WTC11 (cell line): ENCODE results near the gene C11orf87. TPM values are rescaled to one million over a fixed set of nuclear protein-coding genes. Genes with fewer than 3 reads are reported as not detected.

Experiments used
- ATAC-seq: fragments of 200-7000 bp; cut with Tn5 transposase; 2 replicates; pipeline ENCODE4 v1.10.0; 2021; ENCODE audit warnings: mild to moderate bottlenecking, moderate library complexity
- Bru-seq: library from RNA; stranded (reverse); fragments of 400-500 nt; gene quantifications from one replicate; lab custom pipeline; 2021; lab: Mats Ljungman, UMichigan
- CTCF ChIA-PET: fragments of 300-600 bp; sonication (Branson Sonifier 250); formaldehyde crosslinking; loops from one replicate; lab custom pipeline; 2021; ENCODE audit warnings: antibody characterized with exemption; lab: Charles Lee
- POLR2A ChIA-PET: fragments of 350-600 bp; sonication (Branson Sonifier 250); formaldehyde crosslinking; loops from one replicate; lab custom pipeline; 2021; ENCODE audit warnings: antibody characterized with exemption; lab: Charles Lee
- DNase-seq: peaks from one replicate; pipeline ENCODE4 v3.0.0; 2021; ENCODE audit warnings: low spot score
- H3K27ac Mint-ChIP-seq: 2 replicates; pipeline ENCODE4 v1.8.0; 2021; ENCODE audit warnings: mixed read lengths
- H3K27me3 Mint-ChIP-seq: 2 replicates; pipeline ENCODE4 v1.8.0; 2021; ENCODE audit warnings: low read depth, mild to moderate bottlenecking, moderate library complexity, mixed read lengths
- H3K36me3 Mint-ChIP-seq: 2 replicates; pipeline ENCODE4 v1.8.0; 2021; ENCODE audit warnings: mixed read lengths
- H3K4me1 Mint-ChIP-seq: 2 replicates; pipeline ENCODE4 v1.8.0; 2022; ENCODE audit warnings: mixed read lengths
- H3K4me3 Mint-ChIP-seq: 2 replicates; pipeline ENCODE4 v1.8.0; 2021; ENCODE audit warnings: mild to moderate bottlenecking, moderate library complexity, mixed read lengths
- H3K9me3 Mint-ChIP-seq: 2 replicates; pipeline ENCODE4 v1.8.0; 2021; ENCODE audit warnings: mixed read lengths
- EMX1 ChIP-seq: fragments of 250-450 bp; sonication (Bioruptor Pico); IDR thresholded peaks from 2 replicates; pipeline ENCODE4 v1.8.0; 2021; ENCODE audit warnings: mild to moderate bottlenecking
- FOXJ3 ChIP-seq: sonication (generic); formaldehyde crosslinking; IDR thresholded peaks from 2 replicates; pipeline ENCODE4 v1.9.0; 2021; ENCODE audit warnings: missing genetic modification reagents, mild to moderate bottlenecking, borderline replicate concordance
- GRHL2 ChIP-seq: fragments of 250-450 bp; sonication (Bioruptor Pico); IDR thresholded peaks from 2 replicates; pipeline ENCODE4 v1.8.0; 2022; ENCODE audit warnings: mild to moderate bottlenecking, moderate library complexity; ENCODE audit not compliant: insufficient replicate concordance, severe bottlenecking
- IRF2 ChIP-seq: sonication (generic); formaldehyde crosslinking; IDR thresholded peaks from 2 replicates; pipeline ENCODE4 v1.8.0; 2022; ENCODE audit warnings: low read depth, missing genetic modification reagents, borderline replicate concordance
- JAZF1 ChIP-seq: fragments of 250-450 bp; sonication (Bioruptor Pico); IDR thresholded peaks from 2 replicates; pipeline ENCODE4 v1.9.0; 2021; ENCODE audit warnings: moderate library complexity, mild to moderate bottlenecking, inconsistent platforms
- NFATC4 ChIP-seq: fragments of 250-450 bp; sonication (Bioruptor Pico); IDR thresholded peaks from 2 replicates; pipeline ENCODE4 v1.9.0; 2021; ENCODE audit warnings: mild to moderate bottlenecking
- NR2C2 ChIP-seq: sonication (generic); formaldehyde crosslinking; IDR thresholded peaks from 2 replicates; pipeline ENCODE4 v1.8.0; 2022; ENCODE audit warnings: mild to moderate bottlenecking, missing genetic modification reagents
- OVOL2 ChIP-seq: fragments of 250-450 bp; sonication (Bioruptor Pico); IDR thresholded peaks from 2 replicates; pipeline ENCODE4 v1.9.0; 2021; ENCODE audit warnings: mild to moderate bottlenecking, borderline replicate concordance
- PRRX2 ChIP-seq: fragments of 250-450 bp; sonication (Bioruptor Pico); IDR thresholded peaks from 2 replicates; pipeline ENCODE4 v1.8.0; 2021; ENCODE audit warnings: mild to moderate bottlenecking
- RELA ChIP-seq: sonication (generic); formaldehyde crosslinking; IDR thresholded peaks from 2 replicates; pipeline ENCODE4 v1.8.1; 2022; ENCODE audit warnings: missing genetic modification reagents, mild to moderate bottlenecking, borderline replicate concordance
- RORB ChIP-seq: fragments of 250-450 bp; sonication (Bioruptor Pico); IDR thresholded peaks from 2 replicates; pipeline ENCODE4 v1.9.0; 2021; ENCODE audit warnings: mild to moderate bottlenecking
- ZNF138 ChIP-seq: sonication (generic); formaldehyde crosslinking; conservative IDR thresholded peaks from 2 replicates; pipeline ENCODE4 v1.8.1; 2022; ENCODE audit warnings: mild to moderate bottlenecking, moderate library complexity, missing genetic modification reagents
- ZNF232 ChIP-seq: sonication (generic); formaldehyde crosslinking; IDR thresholded peaks from 2 replicates; pipeline ENCODE4 v1.8.0; 2022; ENCODE audit warnings: mild to moderate bottlenecking, missing genetic modification reagents
- ZNF396 ChIP-seq: fragments of 250-450 bp; sonication (Bioruptor Pico); IDR thresholded peaks from 2 replicates; pipeline ENCODE4 v1.8.0; 2021; ENCODE audit warnings: mild to moderate bottlenecking, moderate library complexity, borderline replicate concordance
- long read RNA-seq, 3 experiments: library from RNA in 1 of 3; library from capped mRNA in 1 of 3; library from polyadenylated mRNA in 1 of 3; unstranded in 2 of 3; stranded (forward) in 1 of 3; transcript quantifications; one replicate each; pipeline ENCODE4 v2.0.0, GENCODE V29; 2021
- total RNA-seq: library from RNA; stranded (reverse); gene quantifications from 3 replicates; pipeline ENCODE4 v1.2.3, GENCODE V29; 2021
- TF ChIP-seq, protein P1 (sequence below): sonication (generic); formaldehyde crosslinking; IDR thresholded peaks from 2 replicates; pipeline ENCODE4 v1.8.1; 2022; ENCODE audit warnings: mild to moderate bottlenecking, moderate library complexity, missing genetic modification reagents
- TF ChIP-seq, protein P2 (sequence below): fragments of 250-450 bp; sonication (Bioruptor Pico); IDR thresholded peaks from 2 replicates; pipeline ENCODE4 v2.1.2; 2022; ENCODE audit warnings: mild to moderate bottlenecking, moderate library complexity
- TF ChIP-seq, protein P3 (sequence below): sonication (generic); formaldehyde crosslinking; IDR thresholded peaks from 2 replicates; pipeline ENCODE4 v1.8.1; 2022; ENCODE audit warnings: low read depth, mild to moderate bottlenecking, moderate library complexity, missing genetic modification reagents, borderline replicate concordance
- TF ChIP-seq, protein P4 (sequence below): fragments of 250-450 bp; sonication (Bioruptor Pico); IDR thresholded peaks from 2 replicates; pipeline ENCODE4 v1.8.0; 2021; ENCODE audit warnings: mild to moderate bottlenecking
- TF ChIP-seq, protein P5 (sequence below): sonication (generic); formaldehyde crosslinking; IDR thresholded peaks from 2 replicates; pipeline ENCODE4 v1.8.0; 2022; ENCODE audit warnings: mild to moderate bottlenecking, missing genetic modification reagents
- TF ChIP-seq, protein P6 (sequence below): sonication (generic); formaldehyde crosslinking; IDR thresholded peaks from 2 replicates; pipeline ENCODE4 v1.8.0; 2023; ENCODE audit warnings: missing genetic modification reagents, mild to moderate bottlenecking, borderline replicate concordance

Gene C11orf87
- total RNA-seq (0.20 to 0.25 TPM (median 0.23 TPM) in 3 replicates), Bru-seq, nascent RNA (percentile 33 among the genes with signal in this experiment)
- long read RNA-seq, experiment 1, full-length matches to known transcripts: 2 of 3 reads
- long read RNA-seq, experiment 1, partial matches to known transcripts: 0 of 3 reads
- long read RNA-seq, experiment 1, other reads (novel, unspliced or antisense): 1 of 3 reads
- long read RNA-seq, experiment 2: 0 reads
- long read RNA-seq, experiment 3: 0 reads

DNA sequence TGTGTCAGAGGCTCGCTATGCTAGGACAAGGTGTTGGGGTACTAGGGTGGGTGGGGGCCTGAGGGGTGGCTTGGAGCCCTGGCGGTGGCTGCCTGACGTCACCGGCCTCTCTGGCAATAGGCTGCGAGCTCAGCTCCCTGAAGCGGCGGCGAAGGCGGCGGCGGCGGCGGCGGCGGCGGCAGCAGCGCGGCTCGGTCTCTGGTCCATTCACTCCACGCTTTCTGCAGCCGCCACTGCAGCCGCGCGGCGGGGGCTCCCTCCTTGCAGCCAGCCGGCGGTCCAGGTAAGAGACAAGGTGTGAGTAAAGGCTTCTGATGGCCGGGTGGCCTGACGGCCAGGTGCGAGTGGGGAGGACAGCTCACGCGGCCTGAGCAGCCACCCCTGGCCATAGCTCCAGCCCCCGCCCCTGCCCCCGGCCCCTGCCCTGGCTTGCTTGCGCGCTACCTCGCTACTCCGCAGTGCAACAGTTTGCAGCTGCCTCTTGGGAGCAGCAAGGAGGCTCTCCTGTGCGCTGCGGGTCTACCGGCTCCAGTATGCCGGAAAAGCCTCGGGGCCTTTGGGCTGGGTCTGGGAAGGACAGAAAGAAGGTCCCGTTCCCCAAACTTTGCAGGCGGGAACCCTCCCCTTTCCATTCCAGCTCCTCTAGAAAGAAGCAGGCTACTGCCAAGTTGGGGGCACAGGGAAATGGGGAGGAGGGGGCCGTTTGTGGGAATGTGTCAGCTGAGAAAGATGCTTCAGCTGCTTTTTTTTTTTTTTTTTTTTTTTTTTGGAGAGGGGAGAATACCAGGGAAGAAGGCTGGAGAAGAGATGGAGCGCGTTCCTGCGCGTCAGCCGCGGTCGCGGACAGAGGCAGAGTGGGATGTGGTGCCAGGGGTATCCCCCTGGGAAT is at the start of gene C11orf87:
Gene C11orf87 (plus strand): TSS at position 210 of the 889 bp plus-strand sequence. CDS start 1,444 bp downstream, outside the sequence.
- Mint-ChIP-seq H3K4me1 (peaks cover 12% of the 10 kb centered on the region; the same call in 1 of the 2 replicates), H3K4me3 (peak within 1 kb of the TSS; percentile 76), H3K9me3 (no peaks in the 10 kb centered on the region), H3K27ac (no peak within 1 kb of the TSS), H3K36me3 (no peaks in the 10 kb centered on the region), H3K27me3 (peaks cover 50% of the 10 kb centered on the region)
- ATAC-seq: peak; percentile 81
- peak; percentile 72 for DNase-seq
- ChIA-PET CTCF (interaction anchor here (0.6 to 1.5 kb wide), 6 partner anchors 10 to 631 kb away, joined by 3 to 6 read pairs (median 3); no protein-coding TSS in a partner anchor), POLR2A (interaction anchor here (0.8 kb wide), 1 partner anchor 43 kb away, joined by 5 read pairs; no protein-coding TSS in a partner anchor)
- TF ChIP-seq, protein P1, sequence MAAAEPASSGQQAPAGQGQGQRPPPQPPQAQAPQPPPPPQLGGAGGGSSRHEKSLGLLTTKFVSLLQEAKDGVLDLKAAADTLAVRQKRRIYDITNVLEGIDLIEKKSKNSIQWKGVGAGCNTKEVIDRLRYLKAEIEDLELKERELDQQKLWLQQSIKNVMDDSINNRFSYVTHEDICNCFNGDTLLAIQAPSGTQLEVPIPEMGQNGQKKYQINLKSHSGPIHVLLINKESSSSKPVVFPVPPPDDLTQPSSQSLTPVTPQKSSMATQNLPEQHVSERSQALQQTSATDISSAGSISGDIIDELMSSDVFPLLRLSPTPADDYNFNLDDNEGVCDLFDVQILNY (CRISPR knock-in tag): no peak
- TF ChIP-seq RORB (CRISPR knock-in tag) (no peak), RELA (CRISPR knock-in tag) (no peak)

DNA sequence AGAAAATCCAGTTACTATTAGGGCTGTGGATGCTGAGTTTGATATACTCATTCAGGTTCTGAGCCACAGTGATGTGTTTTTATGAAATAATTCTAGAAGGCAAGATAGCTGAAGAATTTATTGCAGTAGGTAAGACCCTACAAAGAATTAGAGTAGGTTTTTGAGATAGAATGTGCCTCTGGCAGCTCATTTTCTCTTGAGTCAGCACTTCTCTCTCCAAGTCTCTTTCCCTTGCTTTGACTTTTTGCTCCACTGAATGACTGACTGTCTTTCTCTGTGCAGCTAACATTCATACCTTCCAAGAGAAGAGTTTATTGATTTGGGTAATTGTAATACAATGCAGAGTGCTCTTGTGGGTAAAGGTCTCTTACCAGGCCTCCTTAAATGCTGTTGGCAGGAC is 48.0 kb upstream of the C11orf87 start:
- H3K27me3 Mint-ChIP-seq: no peaks in the 10 kb centered on the region; the same call in 1 of the 2 replicates
- POLR2A ChIA-PET: no interaction called here

More for the DNA sequence above, 48.0 kb upstream of the C11orf87 start:
- DNase-seq: no peak
- Mint-ChIP-seq H3K36me3 (peaks cover 3% of the 10 kb centered on the region; the same call in 1 of the 2 replicates), H3K4me3 (no peak overlapping the region), H3K9me3 (peaks cover 15% of the 10 kb centered on the region), H3K4me1 (peaks cover 9% of the 10 kb centered on the region), H3K27ac (no peak overlapping the region)
- ATAC-seq: no peak
- TF ChIP-seq, protein P2, sequence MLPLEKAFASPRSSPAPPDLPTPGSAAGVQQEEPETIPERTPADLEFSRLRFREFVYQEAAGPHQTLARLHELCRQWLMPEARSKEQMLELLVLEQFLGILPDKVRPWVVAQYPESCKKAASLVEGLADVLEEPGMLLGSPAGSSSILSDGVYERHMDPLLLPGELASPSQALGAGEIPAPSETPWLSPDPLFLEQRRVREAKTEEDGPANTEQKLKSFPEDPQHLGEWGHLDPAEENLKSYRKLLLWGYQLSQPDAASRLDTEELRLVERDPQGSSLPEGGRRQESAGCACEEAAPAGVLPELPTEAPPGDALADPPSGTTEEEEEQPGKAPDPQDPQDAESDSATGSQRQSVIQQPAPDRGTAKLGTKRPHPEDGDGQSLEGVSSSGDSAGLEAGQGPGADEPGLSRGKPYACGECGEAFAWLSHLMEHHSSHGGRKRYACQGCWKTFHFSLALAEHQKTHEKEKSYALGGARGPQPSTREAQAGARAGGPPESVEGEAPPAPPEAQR (CRISPR knock-in tag): no peak
- TF ChIP-seq RORB (CRISPR knock-in tag) (no peak), PRRX2 (CRISPR knock-in tag) (no peak), FOXJ3 (CRISPR knock-in tag) (no peak), GRHL2 (CRISPR knock-in tag) (no peak), OVOL2 (no peak), JAZF1 (CRISPR knock-in tag) (no peak), ZNF396 (CRISPR knock-in tag) (no peak), IRF2 (CRISPR knock-in tag) (no peak), NFATC4 (no peak), ZNF232 (no peak), EMX1 (no peak), NR2C2 (CRISPR knock-in tag) (no peak), ZNF138 (CRISPR knock-in tag) (no peak)
- TF ChIP-seq, protein P3, sequence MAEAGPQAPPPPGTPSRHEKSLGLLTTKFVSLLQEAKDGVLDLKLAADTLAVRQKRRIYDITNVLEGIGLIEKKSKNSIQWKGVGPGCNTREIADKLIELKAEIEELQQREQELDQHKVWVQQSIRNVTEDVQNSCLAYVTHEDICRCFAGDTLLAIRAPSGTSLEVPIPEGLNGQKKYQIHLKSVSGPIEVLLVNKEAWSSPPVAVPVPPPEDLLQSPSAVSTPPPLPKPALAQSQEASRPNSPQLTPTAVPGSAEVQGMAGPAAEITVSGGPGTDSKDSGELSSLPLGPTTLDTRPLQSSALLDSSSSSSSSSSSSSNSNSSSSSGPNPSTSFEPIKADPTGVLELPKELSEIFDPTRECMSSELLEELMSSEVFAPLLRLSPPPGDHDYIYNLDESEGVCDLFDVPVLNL (CRISPR knock-in tag): no peak
- TF ChIP-seq, protein P4, sequence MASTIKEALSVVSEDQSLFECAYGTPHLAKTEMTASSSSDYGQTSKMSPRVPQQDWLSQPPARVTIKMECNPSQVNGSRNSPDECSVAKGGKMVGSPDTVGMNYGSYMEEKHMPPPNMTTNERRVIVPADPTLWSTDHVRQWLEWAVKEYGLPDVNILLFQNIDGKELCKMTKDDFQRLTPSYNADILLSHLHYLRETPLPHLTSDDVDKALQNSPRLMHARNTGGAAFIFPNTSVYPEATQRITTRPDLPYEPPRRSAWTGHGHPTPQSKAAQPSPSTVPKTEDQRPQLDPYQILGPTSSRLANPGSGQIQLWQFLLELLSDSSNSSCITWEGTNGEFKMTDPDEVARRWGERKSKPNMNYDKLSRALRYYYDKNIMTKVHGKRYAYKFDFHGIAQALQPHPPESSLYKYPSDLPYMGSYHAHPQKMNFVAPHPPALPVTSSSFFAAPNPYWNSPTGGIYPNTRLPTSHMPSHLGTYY: no peak
- TF ChIP-seq, protein P5, sequence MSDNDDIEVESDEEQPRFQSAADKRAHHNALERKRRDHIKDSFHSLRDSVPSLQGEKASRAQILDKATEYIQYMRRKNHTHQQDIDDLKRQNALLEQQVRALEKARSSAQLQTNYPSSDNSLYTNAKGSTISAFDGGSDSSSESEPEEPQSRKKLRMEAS (CRISPR knock-in tag): no peak
- TF ChIP-seq, protein P1 (CRISPR knock-in tag): no peak
- TF ChIP-seq, protein P6, sequence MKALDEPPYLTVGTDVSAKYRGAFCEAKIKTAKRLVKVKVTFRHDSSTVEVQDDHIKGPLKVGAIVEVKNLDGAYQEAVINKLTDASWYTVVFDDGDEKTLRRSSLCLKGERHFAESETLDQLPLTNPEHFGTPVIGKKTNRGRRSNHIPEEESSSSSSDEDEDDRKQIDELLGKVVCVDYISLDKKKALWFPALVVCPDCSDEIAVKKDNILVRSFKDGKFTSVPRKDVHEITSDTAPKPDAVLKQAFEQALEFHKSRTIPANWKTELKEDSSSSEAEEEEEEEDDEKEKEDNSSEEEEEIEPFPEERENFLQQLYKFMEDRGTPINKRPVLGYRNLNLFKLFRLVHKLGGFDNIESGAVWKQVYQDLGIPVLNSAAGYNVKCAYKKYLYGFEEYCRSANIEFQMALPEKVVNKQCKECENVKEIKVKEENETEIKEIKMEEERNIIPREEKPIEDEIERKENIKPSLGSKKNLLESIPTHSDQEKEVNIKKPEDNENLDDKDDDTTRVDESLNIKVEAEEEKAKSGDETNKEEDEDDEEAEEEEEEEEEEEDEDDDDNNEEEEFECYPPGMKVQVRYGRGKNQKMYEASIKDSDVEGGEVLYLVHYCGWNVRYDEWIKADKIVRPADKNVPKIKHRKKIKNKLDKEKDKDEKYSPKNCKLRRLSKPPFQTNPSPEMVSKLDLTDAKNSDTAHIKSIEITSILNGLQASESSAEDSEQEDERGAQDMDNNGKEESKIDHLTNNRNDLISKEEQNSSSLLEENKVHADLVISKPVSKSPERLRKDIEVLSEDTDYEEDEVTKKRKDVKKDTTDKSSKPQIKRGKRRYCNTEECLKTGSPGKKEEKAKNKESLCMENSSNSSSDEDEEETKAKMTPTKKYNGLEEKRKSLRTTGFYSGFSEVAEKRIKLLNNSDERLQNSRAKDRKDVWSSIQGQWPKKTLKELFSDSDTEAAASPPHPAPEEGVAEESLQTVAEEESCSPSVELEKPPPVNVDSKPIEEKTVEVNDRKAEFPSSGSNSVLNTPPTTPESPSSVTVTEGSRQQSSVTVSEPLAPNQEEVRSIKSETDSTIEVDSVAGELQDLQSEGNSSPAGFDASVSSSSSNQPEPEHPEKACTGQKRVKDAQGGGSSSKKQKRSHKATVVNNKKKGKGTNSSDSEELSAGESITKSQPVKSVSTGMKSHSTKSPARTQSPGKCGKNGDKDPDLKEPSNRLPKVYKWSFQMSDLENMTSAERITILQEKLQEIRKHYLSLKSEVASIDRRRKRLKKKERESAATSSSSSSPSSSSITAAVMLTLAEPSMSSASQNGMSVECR (CRISPR knock-in tag): no peak
- CTCF ChIA-PET: no interaction called here
